GM21619 (cell line): ENCODE results near the gene FSTL4.

ENCODE experiments used
- ATAC-seq: cut with Tn5 transposase; IDR thresholded peaks from one replicate; pipeline ENCODE4 v1.9.1; 2021; ENCODE audit not compliant: unreplicated experiment

FSTL4 gene

GRCh38 chr5:133371371-133372155 is 240.8 kb downstream of the FSTL4 start:
- no peak for ATAC-seq

DNA sequence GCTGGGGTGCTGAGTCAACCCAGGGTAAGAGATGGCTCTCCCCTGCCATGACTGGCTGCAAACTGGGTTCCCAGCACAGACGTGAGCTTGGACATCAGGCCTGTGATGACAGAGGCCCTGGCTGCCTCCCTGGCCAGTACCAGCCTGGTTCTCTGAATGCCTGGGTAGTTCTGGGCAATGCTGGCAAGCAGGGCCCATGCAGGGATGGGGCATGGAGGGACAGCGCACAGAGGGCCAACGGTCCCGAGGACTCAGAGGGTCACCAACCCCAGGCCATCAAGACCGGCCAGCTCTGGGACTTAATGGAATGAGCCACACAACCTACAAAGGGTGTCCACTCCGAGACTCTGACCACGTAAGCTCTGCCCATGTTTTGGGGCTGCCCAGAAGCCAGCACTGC is 241.4 kb downstream of the FSTL4 start:
- ATAC-seq, result no peak

GRCh38 chr5:133370036-133370831 is 242.1 kb downstream of the FSTL4 start:
- no peak for ATAC-seq

DNA sequence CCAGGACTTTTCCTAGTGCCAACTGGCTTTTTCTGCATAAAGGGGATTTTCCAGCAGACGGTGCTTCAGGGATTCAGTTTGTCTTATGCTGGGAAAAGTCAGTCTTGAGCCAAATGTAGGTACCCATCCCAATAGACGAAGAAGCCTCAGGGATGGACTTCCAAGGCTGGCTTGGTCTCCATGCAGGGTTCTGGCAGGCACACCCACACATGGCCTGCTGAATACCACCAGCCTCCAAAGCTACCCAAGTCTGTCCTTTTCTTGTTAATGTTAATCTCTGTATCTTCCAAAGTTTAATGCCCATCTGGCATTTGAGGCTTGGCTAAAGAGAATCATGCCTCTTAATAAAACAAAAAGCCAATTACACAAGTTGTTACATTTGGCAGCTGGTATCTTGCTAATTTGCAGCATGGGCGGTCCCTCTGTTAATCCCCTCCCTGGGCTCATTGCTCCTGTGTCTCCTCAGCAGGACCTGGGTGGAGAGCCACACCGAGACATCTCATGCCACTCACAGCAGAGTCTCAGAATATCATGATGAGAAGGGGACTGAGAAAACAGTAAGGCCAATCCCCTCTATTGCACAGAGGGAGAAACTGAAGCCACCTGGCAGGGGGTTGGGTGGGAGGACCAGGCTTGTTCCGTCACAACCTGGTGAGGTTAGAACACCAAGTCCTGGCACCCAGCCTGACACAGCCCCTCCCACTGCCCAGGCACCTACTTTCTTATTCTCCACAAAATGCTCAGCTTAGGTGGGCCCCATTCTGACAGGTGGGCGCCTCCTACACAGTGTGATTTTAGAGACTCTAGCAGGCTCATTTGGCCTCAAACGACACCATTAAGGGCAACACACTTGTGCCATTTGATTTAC is 243.2 kb downstream of the FSTL4 start:
- ATAC-seq, result no peak

DNA sequence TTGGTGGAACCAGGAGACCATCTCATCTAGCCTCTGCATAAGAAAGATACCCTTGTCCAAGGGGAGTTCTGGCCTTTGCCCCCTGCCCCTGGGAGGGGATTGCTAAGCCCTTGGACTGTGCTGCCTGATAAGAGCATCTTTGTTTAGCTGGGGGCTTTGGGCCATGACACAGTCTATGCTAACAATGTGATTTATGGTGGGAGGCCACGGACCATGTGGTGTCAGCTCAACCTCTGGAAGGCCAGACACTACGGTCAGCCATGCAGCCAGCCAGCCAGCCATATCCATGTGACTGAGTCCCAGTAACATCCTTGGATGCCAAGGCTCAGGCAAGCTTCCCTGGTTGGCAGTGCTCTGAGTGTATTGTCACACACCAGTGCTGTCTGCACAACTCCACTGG is 244.4 kb downstream of the FSTL4 start:
- no peak for ATAC-seq

- ATAC-seq, result no peak
Observed at GRCh38 chr5:133367071-133367786, 245.1 kb downstream of the FSTL4 start.

DNA sequence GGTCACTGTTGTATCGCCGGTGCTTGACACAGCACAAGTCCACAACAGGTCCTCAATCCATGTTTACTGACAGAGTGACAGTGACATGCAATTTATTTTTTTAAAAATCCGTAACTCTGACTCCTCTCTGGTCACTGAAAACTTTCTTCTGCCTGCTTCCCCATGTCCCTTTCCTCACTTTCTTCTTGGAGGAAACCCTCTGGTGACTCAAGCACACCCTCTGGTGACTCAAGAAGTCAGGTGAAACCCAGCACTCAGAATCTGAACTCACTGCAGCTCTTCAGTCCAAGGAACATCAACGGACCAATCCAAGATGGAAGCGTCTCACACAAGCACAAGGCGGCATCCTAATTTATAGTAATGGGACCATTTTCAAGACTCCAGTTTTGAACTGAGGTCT is 245.9 kb downstream of the FSTL4 start:
- no peak for ATAC-seq

- ATAC-seq, result no peak
Observed at GRCh38 chr5:133365738-133366137, 246.6 kb downstream of the FSTL4 start.

DNA sequence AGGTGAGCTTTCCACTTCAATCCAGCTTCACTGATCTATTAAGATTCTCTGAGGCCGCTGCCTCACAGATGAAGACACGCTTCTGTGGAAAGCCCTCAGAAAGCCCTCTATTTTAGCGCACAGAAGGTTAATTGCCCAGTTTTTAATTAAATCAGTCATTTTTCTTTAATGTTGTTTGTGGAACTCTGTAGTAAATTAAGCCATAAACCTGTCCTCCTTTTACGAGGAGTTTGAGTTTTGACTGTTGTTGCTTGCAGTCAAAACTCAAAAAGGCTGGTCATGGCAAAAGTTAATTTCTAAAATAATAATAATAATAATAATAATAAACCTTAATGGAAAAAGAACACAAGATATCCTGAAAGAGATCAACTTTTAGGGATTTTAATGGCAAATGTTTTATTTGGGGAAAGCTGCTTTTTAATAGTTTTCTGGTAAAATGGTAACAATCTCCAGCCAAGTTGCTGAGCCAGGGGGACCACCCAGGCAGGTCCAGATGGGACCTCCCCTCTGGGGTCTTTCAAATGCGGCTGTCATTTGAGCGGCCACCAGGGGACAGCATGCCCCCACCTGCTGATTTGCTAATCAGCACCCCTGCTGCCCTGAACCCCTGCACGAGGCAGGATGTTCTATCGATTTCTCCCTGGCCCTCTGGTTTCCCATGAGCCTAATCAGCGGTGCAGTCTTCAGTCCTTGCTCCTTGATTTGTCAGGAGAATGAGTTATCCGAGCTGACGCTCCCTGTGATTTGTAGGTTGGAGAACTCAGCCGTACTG is 247.2 kb downstream of the FSTL4 start:
- ATAC-seq, result no peak

GRCh38 chr5:133363807-133364587 is 248.3 kb downstream of the FSTL4 start:
- ATAC-seq, result no peak

- no peak for ATAC-seq
Observed at GRCh38 chr5:133362438-133362837, 249.9 kb downstream of the FSTL4 start.

- ATAC-seq, result no peak
Observed at GRCh38 chr5:133361922-133362321, 250.4 kb downstream of the FSTL4 start.

DNA sequence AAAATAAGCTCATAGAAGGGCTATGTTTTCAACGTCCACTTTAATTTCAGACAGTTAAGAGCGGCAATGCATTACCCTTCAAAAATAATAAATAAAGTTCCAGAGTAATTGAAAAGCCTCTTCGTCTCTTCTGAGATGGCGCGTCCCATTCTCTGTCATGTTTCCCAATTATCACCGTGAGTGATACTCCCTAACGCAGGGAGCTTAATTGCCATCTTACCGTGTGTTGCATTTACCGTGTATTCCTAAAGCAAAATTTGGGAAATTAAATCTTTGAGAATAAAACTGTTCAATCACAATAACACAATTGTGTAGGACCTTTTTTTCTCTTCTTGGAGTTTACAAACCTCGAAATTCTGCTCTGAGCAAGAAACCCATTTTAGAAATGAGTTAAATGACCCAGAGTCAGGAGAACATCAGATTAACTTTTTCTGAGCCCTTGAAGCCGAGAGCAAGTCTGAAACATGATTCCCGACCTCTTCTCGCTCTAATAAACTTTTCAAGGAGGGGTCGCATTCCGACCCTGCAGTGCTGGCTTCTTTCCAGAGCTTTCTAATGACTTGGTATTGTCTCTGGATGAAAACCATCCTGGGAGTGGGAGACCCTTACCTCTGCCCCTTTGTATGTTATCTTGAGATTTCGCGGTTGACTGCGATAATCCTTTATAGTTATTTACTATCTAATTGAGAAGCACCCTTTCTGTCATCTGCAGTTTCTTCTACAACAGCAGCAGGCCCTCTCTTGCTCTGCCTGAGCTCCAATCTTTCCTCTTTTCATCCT is 251.5 kb downstream of the FSTL4 start:
- no peak for ATAC-seq

- ATAC-seq, result no peak
Observed at GRCh38 chr5:133359861-133360260, 252.5 kb downstream of the FSTL4 start.

GRCh38 chr5:133358271-133358670 is 254.1 kb downstream of the FSTL4 start:
- no peak for ATAC-seq

DNA sequence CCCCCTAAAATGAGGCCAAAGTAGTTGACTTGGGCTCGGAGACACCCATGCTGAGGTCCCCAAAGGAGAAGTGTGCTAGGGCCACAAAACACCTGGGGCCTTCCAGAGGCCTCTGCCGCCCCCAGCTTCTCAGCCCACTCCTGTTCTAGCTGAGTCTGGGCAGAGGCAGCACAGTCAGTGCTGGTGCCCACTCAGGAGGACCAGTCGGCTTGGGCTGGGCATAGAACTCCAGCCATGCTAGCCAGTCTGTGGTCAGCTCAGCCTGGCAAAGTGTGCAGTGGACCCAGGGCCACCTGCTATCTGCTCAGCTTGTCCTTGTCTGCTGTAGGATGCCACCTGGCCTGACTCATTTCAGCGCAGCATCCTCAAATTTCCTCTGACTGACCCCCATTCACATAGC is 254.6 kb downstream of the FSTL4 start:
- ATAC-seq, result no peak

DNA sequence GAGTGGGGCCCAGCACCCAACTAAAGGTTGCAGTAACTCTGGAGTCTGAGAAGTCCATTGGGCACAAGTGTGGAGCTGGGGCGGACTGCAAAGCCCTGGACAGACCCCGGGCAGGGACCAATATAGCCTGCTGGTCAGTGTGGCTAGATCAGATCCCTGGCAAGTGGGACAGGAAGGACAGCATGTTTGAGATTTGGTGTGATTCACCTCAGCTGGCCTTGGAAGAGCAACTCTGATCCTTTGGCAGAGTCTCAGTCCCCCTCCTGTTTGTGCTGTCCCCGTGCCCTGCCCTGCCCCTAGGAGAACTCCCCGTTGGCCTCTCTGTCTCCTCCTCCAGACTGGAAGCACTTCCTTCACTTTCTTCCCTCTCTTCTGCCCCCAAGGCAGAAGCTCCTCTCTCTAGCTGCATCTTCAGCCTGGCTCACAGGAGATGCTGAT is 255.3 kb downstream of the FSTL4 start:
- ATAC-seq, result no peak

DNA sequence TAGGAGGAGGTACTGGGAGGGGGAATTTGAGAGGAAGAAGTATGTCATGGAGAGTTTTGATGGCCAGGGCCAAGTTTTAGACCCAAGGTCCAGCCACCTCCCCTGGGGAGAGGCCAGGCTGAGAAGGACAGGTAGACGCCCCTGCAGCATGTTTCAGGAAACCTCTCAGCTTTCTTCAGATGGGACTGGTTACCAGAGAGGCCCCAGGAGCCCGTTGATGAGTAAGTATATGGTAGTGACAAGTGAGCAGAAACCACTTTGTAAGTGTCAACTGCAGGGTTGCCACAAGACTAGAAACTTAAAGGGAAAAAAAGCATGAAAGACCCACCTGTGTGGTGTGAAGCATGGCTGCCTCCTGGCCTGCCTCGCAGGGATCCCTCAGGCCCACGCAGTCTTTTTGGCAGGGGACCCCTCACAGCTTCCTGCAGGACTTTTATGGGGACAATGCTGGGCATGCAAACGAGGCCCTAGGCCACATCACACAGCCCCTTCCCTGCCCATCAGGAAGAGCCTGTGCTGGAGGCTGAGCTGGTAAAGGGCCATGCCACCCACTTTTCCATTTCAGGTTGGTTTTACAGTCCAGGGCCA is 255.9 kb downstream of the FSTL4 start:
- no peak for ATAC-seq
